ENCODE data around the gene MRPL43. TPM values are rescaled to one million over a fixed set of nuclear protein-coding genes. Genes with fewer than 3 reads are reported as not detected.

Gene MRPL43
- total RNA-seq, 4 donors from 2014 or later: 54.2 to 89.1 (median 62.7) TPM

DNA sequence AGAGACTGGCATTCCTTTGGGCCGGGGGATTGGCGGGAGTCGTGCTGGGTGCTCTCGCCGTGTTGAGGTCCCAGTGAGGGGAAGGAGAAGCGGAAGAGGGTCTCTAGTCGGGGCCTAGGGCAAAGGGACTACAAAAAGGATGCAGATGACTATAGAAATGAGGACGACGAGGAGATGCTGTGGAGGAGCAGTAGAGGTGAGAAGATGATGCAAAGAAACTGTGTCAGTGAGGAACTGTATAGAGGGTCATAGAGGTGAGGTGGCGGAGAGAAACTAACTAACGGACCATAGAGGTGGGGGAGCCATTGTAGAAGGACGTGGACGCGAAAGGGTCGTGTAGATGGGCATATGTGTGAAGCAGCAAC is 370 bp upstream of the MRPL43 start:
- no peak for DNase-seq (ENCODE audit: low spot score in 2 of 2)
- 2% methylated on average over 15 of the region's 15 CpGs for WGBS
- Histone ChIP-seq H3K9me3 (no peaks in the 10 kb centered on the region), H3K36me3 (peaks cover 44% of the 10 kb centered on the region), H3K4me3 (peak overlapping the region; percentile 83), H3K27me3 (no peaks in the 10 kb centered on the region), H3K27ac (peak overlapping the region; percentile 79), H3K4me1 (peaks cover 39% of the 10 kb centered on the region)
- no peak for TF ChIP-seq EP300 (IDR thresholded peaks at IDR 0.05)
- no peak for TF ChIP-seq POLR2AphosphoS5 (IDR thresholded peaks at IDR 0.05)
- TF ChIP-seq, protein P1, sequence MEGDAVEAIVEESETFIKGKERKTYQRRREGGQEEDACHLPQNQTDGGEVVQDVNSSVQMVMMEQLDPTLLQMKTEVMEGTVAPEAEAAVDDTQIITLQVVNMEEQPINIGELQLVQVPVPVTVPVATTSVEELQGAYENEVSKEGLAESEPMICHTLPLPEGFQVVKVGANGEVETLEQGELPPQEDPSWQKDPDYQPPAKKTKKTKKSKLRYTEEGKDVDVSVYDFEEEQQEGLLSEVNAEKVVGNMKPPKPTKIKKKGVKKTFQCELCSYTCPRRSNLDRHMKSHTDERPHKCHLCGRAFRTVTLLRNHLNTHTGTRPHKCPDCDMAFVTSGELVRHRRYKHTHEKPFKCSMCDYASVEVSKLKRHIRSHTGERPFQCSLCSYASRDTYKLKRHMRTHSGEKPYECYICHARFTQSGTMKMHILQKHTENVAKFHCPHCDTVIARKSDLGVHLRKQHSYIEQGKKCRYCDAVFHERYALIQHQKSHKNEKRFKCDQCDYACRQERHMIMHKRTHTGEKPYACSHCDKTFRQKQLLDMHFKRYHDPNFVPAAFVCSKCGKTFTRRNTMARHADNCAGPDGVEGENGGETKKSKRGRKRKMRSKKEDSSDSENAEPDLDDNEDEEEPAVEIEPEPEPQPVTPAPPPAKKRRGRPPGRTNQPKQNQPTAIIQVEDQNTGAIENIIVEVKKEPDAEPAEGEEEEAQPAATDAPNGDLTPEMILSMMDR (IDR thresholded peaks at IDR 0.05): no peak
- TF ChIP-seq POLR2A (IDR thresholded peaks at IDR 0.05): no peak

- Histone ChIP-seq H3K4me1 (peaks cover 39% of the 10 kb centered on the region), H3K36me3 (peaks cover 39% of the 10 kb centered on the region), H3K9me3 (no peaks in the 10 kb centered on the region), H3K4me3 (peak overlapping the region; percentile 83), H3K27me3 (no peaks in the 10 kb centered on the region), H3K27ac (no peak overlapping the region)
- 21% methylated on average over 8 of the region's 17 CpGs for WGBS
- DNase-seq (ENCODE audit: low spot score in 2 of 2): no peak
- TF ChIP-seq POLR2AphosphoS5 (IDR thresholded peaks at IDR 0.05) (no peak), POLR2A (IDR thresholded peaks at IDR 0.05) (no peak), EP300 (IDR thresholded peaks at IDR 0.05) (no peak)
- TF ChIP-seq, protein P1 (IDR thresholded peaks at IDR 0.05): no peak
Observed at GRCh38 chr10:100986623-100986951, 710 bp downstream of the MRPL43 start.

- TF ChIP-seq, protein P1 (IDR thresholded peaks at IDR 0.05): no peak
- TF ChIP-seq POLR2AphosphoS5 (IDR thresholded peaks at IDR 0.05) (no peak), EP300 (IDR thresholded peaks at IDR 0.05) (no peak), POLR2A (IDR thresholded peaks at IDR 0.05) (no peak)
- Histone ChIP-seq H3K9me3 (no peaks in the 10 kb centered on the region), H3K4me3 (no peak overlapping the region)
Observed at GRCh38 chr10:100985336-100985735, 2.0 kb downstream of the MRPL43 start.

GRCh38 chr10:100984672-100985177 is 2.6 kb downstream of the MRPL43 start:
- TF ChIP-seq EP300 (IDR thresholded peaks at IDR 0.05) (no peak), POLR2AphosphoS5 (IDR thresholded peaks at IDR 0.05) (no peak), POLR2A (IDR thresholded peaks at IDR 0.05) (no peak)
- TF ChIP-seq, protein P1 (IDR thresholded peaks at IDR 0.05): no peak
- H3K4me3 ChIP-seq: no peak overlapping the region
- peaks cover 41% of the 10 kb centered on the region for H3K36me3 ChIP-seq
- 67% methylated on average over 2 of the region's 2 CpGs for WGBS
- no peaks in the 10 kb centered on the region for H3K27me3 ChIP-seq
- H3K9me3 ChIP-seq: no peaks in the 10 kb centered on the region
- peak; percentile 36 to 53 for DNase-seq (ENCODE audit: low spot score in 2 of 2)
- peaks cover 35% of the 10 kb centered on the region for H3K4me1 ChIP-seq
- H3K27ac ChIP-seq: no peak overlapping the region

More at GRCh38 chr10:100985336-100985735, 2.0 kb downstream of the MRPL43 start:
- 82% methylated on average over 5 of the region's 5 CpGs for WGBS
- DNase-seq (ENCODE audit: low spot score in 2 of 2): peak; percentile 19 to 63
- Histone ChIP-seq H3K27ac (no peak overlapping the region), H3K36me3 (peaks cover 39% of the 10 kb centered on the region), H3K27me3 (no peaks in the 10 kb centered on the region), H3K4me1 (peaks cover 39% of the 10 kb centered on the region)

GRCh38 chr10:100983868-100984671 is 3.2 kb downstream of the MRPL43 start:
- peak; percentile 40 to 62 for DNase-seq (ENCODE audit: low spot score in 2 of 2)
- WGBS: 80% methylated on average over 8 of the region's 13 CpGs

More at GRCh38 chr10:100983868-100984671, 3.2 kb downstream of the MRPL43 start:
- Histone ChIP-seq H3K27ac (no peak overlapping the region), H3K4me3 (no peak overlapping the region), H3K27me3 (no peaks in the 10 kb centered on the region), H3K9me3 (no peaks in the 10 kb centered on the region), H3K4me1 (peaks cover 29% of the 10 kb centered on the region), H3K36me3 (peaks cover 39% of the 10 kb centered on the region)
- TF ChIP-seq POLR2A (IDR thresholded peaks at IDR 0.05): no peak

Data from suprapubic skin (tissue), 4 donors.